Measurements from ENCODE around the gene MSS51.
A peak's percentile ranks its signal among the peaks of the same experiment; 100 is the strongest.
"Not testable (repeated sequence)": the region's sequence is repeated elsewhere in the genome, so short reads cannot be mapped to it uniquely, and the experiment has no call there.

Gene MSS51

GRCh38 chr10:73413528-73414229, 19.7 kb downstream of the MSS51 start, which contains the start of gene ANXA7:
ANXA7 (minus strand) TSS chr10:73414058; CDS start chr10:73400856, 13,202 bp downstream.
- DNase-seq = peak; percentile 92 to 94

DNA sequence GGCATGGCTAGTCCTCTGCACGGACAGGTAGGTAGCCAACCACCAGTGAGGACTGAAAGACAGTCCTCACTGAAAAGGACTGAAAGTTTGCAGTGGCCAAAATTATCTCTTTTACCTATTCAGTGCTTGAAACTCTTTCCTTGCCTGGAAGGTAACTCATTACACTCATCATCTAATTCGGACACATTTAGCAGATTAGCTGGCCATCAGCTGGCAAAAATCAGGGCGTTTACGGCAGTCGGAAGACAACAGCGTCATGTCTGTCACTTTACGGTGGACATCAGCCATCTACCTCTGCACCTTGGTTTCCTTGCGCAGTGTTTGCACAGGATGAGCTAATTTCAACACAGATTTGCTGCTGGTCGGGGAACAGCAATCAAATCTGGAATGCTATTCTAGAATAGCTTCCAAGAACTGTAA, 20.2 kb downstream of the MSS51 start:
- no peak for DNase-seq

DNA sequence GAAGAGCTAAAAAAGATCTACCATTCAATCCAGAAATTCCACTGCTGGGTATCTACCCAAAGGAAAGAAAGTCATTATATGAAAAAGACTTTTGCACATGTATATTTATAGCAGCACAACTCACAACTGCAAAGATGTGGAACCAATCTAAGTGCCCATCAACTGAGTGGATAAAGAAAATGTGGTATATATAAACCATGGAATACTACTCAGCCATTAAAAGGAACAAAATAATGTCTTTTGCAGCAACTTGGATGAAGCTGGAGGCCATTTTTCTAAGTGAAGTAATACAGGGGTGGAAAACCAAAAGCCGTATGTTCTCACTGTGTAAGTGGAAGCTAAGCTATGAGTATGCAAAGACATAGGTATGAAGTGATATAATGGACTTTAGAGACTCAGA, 22.5 kb downstream of the MSS51 start:
- no peak for DNase-seq

DNA sequence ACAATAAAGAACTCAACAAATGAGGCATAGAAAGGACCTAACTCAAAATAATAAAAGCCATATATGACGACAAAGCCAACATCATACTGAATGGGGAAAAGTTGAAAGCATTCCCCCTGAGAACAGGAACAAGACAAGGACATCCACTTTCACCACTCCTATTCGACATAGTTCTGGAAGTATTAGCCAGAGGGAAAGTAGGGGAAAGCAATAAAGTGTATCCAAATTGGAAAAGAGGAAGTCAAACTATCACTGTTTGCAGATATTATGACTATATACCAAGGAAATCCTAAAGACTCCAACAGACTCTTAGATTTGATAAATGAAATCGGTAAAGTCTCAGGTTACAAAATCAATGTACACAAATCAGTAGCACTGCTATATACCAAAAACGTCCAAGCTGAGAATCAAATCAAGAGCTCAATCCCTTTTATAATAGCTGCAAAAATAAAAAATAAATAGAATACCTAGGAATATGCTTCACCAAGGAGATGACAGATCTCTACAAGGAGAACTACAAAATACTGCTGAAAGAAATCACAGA, 24.3 kb downstream of the MSS51 start:
- no peak for DNase-seq

- DNase-seq = no peak
Measured at GRCh38 chr10:73408061-73408460, 25.3 kb downstream of the MSS51 start.

GRCh38 chr10:73407495-73407894, 25.9 kb downstream of the MSS51 start:
- DNase-seq = no peak

- DNase-seq = no peak
Measured at GRCh38 chr10:73406846-73407245, 26.5 kb downstream of the MSS51 start.

GRCh38 chr10:73405556-73405955, 27.8 kb downstream of the MSS51 start:
- no peak for DNase-seq

DNA sequence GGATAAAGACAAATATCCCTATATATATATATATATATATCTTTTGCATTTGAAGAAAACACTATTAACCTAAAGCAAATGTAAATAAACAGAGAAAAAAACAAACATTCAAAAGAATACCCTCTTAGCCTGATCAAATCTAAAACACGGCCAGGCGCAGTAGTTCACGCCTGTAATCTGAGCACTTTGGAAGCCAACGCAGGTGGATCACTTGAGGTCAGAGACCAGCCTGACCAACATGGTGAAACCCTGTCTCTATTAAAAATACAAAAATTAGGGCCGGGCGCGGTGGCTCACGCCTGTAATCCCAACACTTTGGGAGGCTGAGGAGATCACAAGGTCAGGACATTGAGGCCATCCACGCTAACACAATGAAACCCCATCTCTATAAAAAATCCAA, 28.7 kb downstream of the MSS51 start:
- DNase-seq = no peak

GRCh38 chr10:73401636-73402035, 31.7 kb downstream of the MSS51 start:
- no peak for DNase-seq

- DNase-seq = no peak
Measured at GRCh38 chr10:73399063-73399462, 34.3 kb downstream of the MSS51 start.

- DNase-seq = no peak
Measured at GRCh38 chr10:73398024-73398423, 35.3 kb downstream of the MSS51 start.

- not testable (repeated sequence) for DNase-seq
Measured at GRCh38 chr10:73394325-73394724, 39.0 kb downstream of the MSS51 start.

GRCh38 chr10:73388228-73388627, 45.1 kb downstream of the MSS51 start:
- DNase-seq = no peak

DNA sequence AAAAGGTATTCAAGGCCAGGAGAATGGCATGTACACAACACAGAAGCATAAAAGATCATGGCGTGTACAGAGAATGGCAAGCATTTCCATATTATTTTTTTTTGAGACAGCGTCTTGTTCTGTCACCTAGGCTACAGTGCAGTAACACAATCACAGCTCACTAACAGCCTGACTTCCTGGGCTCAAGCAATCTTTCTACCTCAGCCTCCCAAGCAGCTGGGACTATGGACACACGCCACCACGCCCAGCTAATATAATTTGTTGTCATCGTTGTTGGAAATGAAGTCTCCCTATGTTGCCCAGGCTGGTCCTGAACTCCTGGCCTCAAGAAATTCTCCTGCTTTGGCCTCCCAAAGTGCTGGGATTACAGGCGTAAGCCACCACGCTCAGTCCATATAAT, 46.8 kb downstream of the MSS51 start:
- DNase-seq = no peak

GRCh38 chr10:73379064-73379748, 54.2 kb downstream of the MSS51 start:
- no peak for DNase-seq

- no peak for DNase-seq
Measured at GRCh38 chr10:73376679-73377078, 56.7 kb downstream of the MSS51 start.
